Mucosa of descending colon (tissue), 3 donors: Measurements from ENCODE around the gene ASNSD1. TPM values are rescaled to one million over a fixed set of nuclear protein-coding genes. Genes with fewer than 3 reads are reported as not detected.

Experiments
- ATAC-seq: fragments of 200-7000 bp; cut with Tn5 transposase; one replicate; pipeline ENCODE4 v1.9.1; 2020; ENCODE audit warnings: mild to moderate bottlenecking, moderate library complexity
- DNase-seq, 3 donors: peaks; one replicate each; pipeline ENCODE4 v3.0.0-alpha.2; 2020
- H3K36me3 ChIP-seq: fragments of 200-600 bp; one replicate; pipeline ENCODE4 v1.8.0; 2021; ENCODE audit warnings: low read depth, mild to moderate bottlenecking
- H3K4me1 ChIP-seq: fragments of 200-600 bp; one replicate; pipeline ENCODE4 v1.8.0; 2021; ENCODE audit warnings: low read depth, mild to moderate bottlenecking
- H3K4me3 ChIP-seq: fragments of 200-600 bp; one replicate; pipeline ENCODE4 v1.8.0; 2021; ENCODE audit warnings: mild to moderate bottlenecking
- H3K9me3 ChIP-seq: fragments of 200-600 bp; one replicate; pipeline ENCODE4 v1.8.0; 2021; ENCODE audit warnings: mild to moderate bottlenecking
- CTCF ChIP-seq: fragments of 200-600 bp; IDR thresholded peaks from one replicate; pipeline ENCODE4 v1.8.0; 2022; ENCODE audit warnings: antibody characterized with exemption, mild to moderate bottlenecking
- intact Hi-C, 2 donors: fragments of 100-400 bp; cut with DNase I in 1 of 2; cut with micrococcal nuclease in 1 of 2; formaldehyde crosslinking; loops; one replicate each; pipeline versions ENCODE4 v1.11.0 to v1.11.1; 2022; cut with DNase I, micrococcal nuclease
- total RNA-seq, 3 donors: library from RNA; stranded (reverse); fragmentation: NEBNext Ultra II Directional in 2 of 3; extraction: Animal tissue kit (Norgen Biotek cat#: 25700) in 2 of 3; gene quantifications; one replicate each; pipeline versions ENCODE4 v1.2.1 to v1.2.4, GENCODE V29; 2021 to 2023
- donor health status: DM: no; HTN: no; CAD: no; lungs with moderate emphysema.
- donor health status: DM: no; HTN: no; CAD: no.
- donor health status: DM: no; HTN: yes; CAD: no.

Gene ASNSD1
- total RNA-seq, 3 donors from 2014 or later, result 19.0 to 40.2 (median 19.1) TPM

GRCh38 chr2:189621781-189622180 lies 39.5 kb upstream of the ASNSD1 start:
- ATAC-seq (no peak), DNase-seq (no peak)
- TF ChIP-seq CTCF, result no peak
- intact Hi-C loops, result no loop called here
- Histone ChIP-seq H3K4me3 (no peak overlapping the region), H3K9me3 (no peaks in the 10 kb centered on the region), H3K4me1 (no peaks in the 10 kb centered on the region), H3K36me3 (no peaks in the 10 kb centered on the region)

- DNase-seq (no peak), ATAC-seq (no peak)
- no peak for TF ChIP-seq CTCF
- Histone ChIP-seq H3K4me1 (no peaks in the 10 kb centered on the region), H3K4me3 (no peak overlapping the region), H3K36me3 (no peaks in the 10 kb centered on the region), H3K9me3 (no peaks in the 10 kb centered on the region)
- intact Hi-C loops, result no loop called here
Observed at GRCh38 chr2:189623049-189623448, 38.2 kb upstream of the ASNSD1 start.

- H3K36me3 ChIP-seq, result no peaks in the 10 kb centered on the region
- intact Hi-C loops, result no loop called here
- DNase-seq (no peak), ATAC-seq (no peak)
- H3K9me3 ChIP-seq, result no peaks in the 10 kb centered on the region
- H3K4me1 ChIP-seq, result no peaks in the 10 kb centered on the region
- no peak for TF ChIP-seq CTCF
- no peak overlapping the region for H3K4me3 ChIP-seq
Observed at GRCh38 chr2:189624648-189625355, 36.5 kb upstream of the ASNSD1 start.

- Histone ChIP-seq H3K36me3 (no peaks in the 10 kb centered on the region), H3K4me1 (no peaks in the 10 kb centered on the region), H3K9me3 (no peaks in the 10 kb centered on the region), H3K4me3 (no peak overlapping the region)
- intact Hi-C loops, result no loop called here
- TF ChIP-seq CTCF, result no peak
- DNase-seq (no peak), ATAC-seq (no peak)
Observed at GRCh38 chr2:189625636-189626035, 35.6 kb upstream of the ASNSD1 start.

GRCh38 chr2:189627789-189628188 lies 33.5 kb upstream of the ASNSD1 start:
- no peaks in the 10 kb centered on the region for H3K36me3 ChIP-seq
- no peak for DNase-seq
- H3K4me3 ChIP-seq, result no peak overlapping the region
- no peaks in the 10 kb centered on the region for H3K4me1 ChIP-seq
- no peak for ATAC-seq
- no peak for TF ChIP-seq CTCF
- intact Hi-C loops, result no loop called here
- H3K9me3 ChIP-seq, result no peaks in the 10 kb centered on the region
